ENCODE data around the gene NR2F1.

NR2F1 gene

DNA sequence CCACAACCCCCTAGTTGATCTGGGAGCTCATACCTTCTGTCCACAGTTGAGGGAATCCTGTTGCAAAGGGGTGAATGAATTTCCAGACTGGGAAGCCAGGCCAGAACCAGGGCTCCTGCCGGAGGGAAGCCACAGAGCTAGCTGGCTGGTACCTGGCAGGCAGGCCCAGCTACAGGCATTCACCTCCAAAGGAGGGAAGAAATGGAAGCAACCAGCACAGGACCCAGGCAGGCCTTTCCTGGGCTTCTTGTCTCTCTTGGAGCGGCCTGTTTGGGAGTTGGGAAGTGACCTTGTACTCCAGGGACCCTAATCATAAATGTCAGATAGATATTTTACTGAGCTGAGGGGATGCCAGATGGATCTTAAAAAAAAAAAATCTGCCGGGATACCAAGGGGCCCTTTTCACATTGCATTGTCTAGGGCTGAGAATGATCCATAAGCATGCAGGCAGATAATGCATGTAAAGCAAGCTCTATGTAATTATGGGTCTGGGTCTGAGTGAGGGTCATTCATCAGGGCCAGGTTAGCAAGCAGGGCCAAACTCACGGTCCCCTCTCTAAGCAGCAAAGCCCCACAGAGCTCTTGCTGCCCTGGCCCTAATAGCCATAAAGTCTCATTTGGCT, 8.4 kb downstream of the NR2F1 start:
- no peak for FAIRE-seq

DNA sequence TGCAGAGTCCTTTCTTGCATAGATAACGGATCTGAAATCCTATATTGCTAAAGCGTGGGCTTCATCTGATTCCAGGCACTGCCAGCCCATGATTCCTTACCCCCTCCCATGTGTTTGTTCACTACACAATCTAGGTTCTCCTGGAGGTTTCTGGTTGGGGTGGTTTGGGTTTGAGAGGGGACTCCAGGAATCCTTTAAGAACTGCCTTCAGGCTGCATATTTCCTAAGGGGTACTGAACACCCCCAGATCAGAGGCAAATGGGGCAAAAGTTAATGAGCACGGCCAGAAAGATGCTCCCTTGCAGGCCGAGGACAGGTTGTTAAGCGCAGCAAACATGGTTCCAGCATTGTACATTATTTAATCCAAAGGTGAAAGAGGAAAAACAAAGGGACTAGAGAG, 9.9 kb downstream of the NR2F1 start:
- no peak for FAIRE-seq

DNA sequence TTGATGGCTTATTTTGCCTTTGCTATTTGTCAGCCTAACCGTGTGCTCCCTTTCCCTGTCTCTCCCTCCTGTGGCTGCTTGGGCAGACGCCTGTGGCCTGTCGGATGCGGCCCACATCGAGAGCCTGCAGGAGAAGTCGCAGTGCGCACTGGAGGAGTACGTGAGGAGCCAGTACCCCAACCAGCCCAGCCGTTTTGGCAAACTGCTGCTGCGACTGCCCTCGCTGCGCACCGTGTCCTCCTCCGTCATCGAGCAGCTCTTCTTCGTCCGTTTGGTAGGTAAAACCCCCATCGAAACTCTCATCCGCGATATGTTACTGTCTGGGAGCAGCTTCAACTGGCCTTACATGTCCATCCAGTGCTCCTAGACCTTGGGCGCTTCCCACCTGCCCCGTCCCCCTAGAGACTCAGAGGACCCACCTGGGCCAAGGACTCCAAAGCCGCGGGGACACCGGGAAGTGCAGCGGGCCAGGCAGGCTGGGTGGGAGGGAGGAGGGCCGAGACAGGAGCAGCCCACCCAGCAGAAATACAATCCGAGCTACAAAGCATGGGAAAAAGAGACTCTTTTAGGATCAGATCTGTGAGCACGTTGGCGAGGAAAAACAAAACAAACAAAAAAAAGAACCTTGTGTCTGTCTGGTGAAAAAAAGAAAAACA, 10.6 kb downstream of the NR2F1 start:
- FAIRE-seq: no peak

DNA sequence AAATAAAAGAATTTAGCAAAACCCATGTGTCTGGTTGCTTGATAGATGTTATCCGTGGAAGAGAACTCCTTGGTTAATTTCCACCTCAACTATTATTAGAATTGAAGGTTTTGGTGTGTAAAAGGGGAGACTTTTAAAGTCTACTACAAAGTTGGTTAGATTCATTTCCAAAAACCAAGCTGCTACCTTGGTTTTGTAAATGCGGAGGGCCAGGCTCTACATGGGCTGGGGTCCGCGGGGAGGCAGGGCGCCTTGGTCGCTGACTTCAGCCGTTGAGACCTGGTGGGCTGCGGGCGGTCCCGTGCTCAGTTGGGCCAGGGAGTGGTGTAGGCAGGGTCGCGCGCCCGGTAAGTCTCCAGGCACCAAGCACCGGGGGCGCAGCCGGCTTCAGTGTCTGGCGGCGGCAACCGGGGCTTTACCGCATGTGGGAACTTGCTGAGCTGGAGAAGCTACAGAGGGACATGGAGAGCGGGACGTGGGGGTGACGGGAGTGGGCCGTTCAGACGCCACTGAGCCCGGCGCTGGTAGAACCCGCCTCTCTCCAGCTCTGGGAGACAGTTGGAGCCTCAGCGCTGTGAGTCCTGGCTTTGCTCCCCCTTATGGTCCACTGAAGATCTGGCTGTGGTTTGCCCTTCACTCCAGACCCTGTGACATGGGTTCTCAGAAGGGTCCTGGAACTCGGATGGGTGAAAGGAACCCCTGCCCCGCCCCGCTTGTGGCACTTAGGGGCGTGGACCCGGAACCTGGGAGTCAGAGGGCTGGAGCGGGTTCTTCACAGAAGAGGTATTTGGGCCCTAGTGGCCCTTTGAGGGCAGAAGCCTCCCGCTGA, 11.8 kb downstream of the NR2F1 start:
- FAIRE-seq: no peak

- no peak for FAIRE-seq
These were observed 12.6 kb downstream of the NR2F1 start for GRCh38 chr5:93595420-93596147.

- FAIRE-seq: no peak
These were observed 13.3 kb downstream of the NR2F1 start for GRCh38 chr5:93596310-93596675.

DNA sequence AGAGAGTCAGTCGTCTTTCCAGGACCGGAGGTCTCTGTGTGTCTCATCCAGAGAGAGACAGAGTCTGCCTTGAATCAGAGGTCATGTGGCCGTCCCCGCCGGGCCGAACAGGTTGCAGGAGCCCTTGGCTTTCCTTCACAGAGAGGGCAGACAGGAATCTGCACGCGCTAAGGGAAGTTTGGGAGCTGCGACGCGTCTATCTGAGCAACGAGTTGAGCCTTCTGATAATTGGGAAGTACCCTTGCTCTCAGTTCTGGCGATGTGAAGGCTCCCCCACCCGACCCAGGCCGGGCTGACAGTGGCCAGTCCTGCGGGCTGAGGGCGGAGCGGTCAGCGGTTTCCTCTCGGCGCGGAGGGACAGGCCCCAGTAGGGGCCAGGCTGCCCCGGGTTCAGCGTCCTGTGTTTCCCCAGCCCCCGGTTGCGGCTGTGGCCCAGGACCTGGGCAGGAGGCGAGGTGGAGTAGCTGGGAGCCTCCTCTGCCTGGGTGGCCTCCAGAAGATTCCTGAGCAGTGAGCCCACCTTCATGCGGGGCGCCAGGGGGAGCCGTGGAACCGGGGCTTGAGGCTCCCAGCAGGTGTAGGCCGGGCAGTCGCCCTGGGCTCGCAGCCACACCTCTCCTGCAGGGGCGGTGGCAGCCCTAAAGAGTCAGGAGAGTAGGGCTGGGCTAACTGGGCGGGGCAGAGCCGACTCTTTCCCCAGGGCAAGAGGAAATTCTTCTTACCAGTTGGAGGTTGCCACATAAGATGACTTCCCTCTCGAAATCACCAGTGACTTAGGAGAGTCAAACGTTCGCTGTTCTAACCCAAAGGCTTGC, 13.9 kb downstream of the NR2F1 start:
- no peak for FAIRE-seq

DNA sequence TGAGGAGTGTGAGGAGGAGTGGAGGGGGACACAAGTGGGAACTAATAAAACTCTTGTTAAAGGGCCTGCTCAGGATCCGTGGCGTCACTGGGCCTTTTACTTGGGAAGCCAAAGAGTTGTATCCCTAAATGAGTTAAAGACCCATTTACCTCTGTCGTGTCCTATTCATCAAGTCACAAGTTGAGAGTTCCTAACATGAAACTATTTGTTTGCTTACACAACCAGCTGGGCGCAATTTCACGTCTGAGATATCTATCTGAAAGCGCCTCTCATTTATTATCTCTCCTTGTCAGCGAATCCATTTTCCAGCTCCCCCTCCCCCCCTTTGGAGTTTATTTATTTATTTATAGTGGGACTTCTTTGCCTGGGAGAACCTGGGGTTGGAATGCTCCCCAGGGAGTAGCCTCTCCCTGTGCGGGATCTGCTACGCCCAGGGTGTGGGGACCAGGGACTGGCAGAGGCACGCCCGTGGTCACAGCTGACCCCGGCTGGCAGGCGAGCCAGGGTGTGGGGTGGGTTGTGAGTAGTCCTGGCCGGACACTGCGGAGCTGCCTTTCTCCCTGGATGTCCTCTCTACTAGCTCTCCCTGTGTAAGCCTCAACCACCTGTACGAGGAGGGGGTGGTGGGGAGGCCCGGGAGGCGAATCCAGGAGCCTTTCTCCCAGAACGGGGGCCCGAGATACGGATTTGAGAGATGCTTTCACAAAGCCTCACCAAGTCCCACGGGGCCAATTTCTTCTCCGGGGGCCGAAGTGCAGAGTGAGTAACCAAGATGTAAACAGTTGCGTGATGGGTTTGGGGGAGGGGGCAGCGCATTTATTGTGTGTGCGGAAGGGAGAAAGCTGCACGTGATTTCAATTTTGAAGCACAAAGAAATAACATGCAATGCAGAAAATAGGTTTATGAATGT, 15.3 kb downstream of the NR2F1 start:
- FAIRE-seq: no peak

- no peak for FAIRE-seq
These were observed 16.0 kb downstream of the NR2F1 start for GRCh38 chr5:93599001-93599379.

- no peak for FAIRE-seq
These were observed 16.5 kb downstream of the NR2F1 start for GRCh38 chr5:93599399-93600120.

DNA sequence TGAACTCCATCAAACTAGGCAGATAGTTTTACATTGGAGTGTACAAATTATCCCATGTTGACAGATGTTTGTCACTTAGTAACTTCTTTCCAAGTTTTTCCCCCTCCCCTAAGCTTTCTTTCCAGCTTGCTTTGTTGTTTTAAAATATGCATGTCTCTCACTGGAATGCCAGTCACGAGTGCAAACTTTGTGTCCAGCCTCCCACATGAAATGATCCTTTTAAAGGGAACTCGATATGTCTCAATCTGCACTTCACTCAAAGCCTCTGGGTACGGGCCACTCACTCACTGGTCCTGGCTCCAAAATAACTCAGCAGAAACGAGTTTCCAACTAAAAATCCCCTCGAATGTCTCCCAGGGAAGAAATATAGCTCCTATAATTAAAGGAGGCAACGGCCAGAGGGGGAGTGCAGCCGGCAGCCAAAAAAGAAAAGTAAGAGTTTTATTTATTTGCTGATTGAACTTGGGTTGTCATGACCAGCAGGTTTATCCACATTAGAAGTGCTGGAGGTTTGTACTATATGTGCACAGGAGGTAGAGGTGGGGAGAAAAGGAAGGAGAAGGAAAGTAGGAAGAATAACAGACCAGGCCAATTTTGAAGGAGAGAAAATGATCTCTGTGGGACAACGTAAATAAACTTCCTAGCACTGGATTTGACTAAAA, 17.5 kb downstream of the NR2F1 start:
- FAIRE-seq: no peak

GRCh38 chr5:93601071-93601801, 18.2 kb downstream of the NR2F1 start:
- no peak for FAIRE-seq

- FAIRE-seq: no peak
These were observed 18.8 kb downstream of the NR2F1 start for GRCh38 chr5:93601802-93602155.

DNA sequence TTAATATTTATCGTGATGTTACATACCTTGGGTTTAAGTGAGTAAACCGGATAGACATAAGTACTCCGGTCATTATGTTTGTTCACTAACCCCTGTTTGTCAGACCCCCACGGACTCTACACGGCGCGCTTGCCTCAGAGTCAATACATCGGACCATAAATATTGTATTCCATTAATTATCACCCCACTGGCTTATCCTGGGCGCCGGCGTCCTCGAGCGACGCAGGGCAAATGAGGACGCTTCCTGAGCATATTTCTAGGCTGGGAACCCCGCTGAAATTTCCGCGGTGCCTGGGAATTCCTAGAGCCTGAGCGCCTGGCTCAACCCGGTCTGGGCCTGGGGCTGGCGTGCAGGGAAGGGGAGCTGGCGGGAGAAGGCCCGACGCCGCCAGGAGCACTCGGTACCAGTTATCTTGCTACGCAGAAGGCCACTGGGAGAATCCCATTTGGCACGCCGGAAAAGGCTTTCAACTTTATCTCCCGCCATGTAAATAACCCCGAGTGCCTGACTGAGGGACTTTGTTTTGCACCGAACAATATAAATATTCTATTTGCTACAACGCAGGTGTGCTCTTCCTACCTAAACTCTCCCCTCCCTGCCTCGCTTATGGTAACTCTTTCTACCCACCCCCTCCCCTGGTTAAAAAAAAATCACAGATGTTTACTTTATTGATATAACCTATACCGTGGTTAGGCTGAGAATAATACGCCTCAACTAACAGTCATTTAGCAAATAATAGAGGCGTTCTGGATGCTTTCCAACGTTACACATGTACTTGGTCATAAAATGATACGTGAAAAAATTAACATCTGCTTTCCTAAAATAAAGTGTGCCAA, 19.4 kb downstream of the NR2F1 start:
- FAIRE-seq: no peak

DNA sequence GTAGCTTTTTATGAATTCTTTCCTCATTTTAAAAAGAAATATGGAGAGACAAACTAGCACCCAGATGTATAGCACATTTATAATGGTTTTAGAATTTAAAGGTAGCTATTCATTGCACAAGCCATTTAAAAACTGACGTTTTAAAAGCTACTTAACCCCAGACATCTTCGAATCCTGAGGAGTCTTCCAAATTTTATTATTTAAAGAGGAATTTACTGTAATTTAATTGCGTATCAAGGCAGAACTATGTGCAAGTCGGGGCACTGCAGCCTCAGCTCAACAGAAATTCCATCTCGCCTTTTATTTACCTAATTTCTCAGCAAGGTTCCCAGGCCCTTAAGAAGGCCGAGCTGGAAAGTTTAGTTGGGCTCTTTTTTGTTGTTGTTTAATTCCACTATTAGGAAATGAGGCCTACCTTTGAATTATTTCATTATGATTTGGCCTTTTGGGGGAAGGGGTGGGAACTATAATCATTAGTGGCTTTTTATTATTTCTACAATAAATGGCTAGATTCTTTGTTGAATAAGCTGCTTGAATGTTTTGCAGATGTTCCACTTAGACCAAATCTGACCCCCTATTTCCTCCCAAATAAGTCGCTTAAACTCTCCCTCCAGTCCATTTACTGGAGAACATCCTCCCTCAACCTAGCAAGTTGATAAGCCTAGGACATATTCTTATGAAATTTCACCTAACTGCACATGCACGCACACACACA, 20.2 kb downstream of the NR2F1 start:
- no peak for FAIRE-seq

GRCh38 chr5:93603793-93604643, 21.0 kb downstream of the NR2F1 start:
- no peak for FAIRE-seq

All from islet of Langerhans (tissue), 1 donor.